HepG2 (cell line): Measurements from ENCODE around the gene STAT6. TPM values are rescaled to one million over a fixed set of nuclear protein-coding genes. Genes with fewer than 3 reads are reported as not detected.

ENCODE experiments used
- ATF1 ChIP-seq: IDR thresholded peaks from 2 replicates; pipeline ENCODE4 v1.6.1; 2016; ENCODE audit warnings: mild to moderate bottlenecking, control low read depth
- BORCS8-MEF2B ChIP-seq: sonication (generic); formaldehyde crosslinking; IDR thresholded peaks from 2 replicates; pipeline ENCODE4 v1.8.0; 2022; ENCODE audit warnings: mild to moderate bottlenecking, missing genetic modification reagents
- CEBPB ChIP-seq: IDR thresholded peaks from 2 replicates; pipeline ENCODE4 v1.6.1; 2011; ENCODE audit warnings: low read depth, low read length, improper control_type of control experiment, borderline replicate concordance
- FLYWCH1 ChIP-seq: sonication (generic); formaldehyde crosslinking; IDR thresholded peaks from 2 replicates; pipeline ENCODE4 v1.8.1; 2023; ENCODE audit warnings: mild to moderate bottlenecking, missing genetic modification reagents
- HOXA9 ChIP-seq: sonication (generic); formaldehyde crosslinking; IDR thresholded peaks from 2 replicates; pipeline ENCODE4 v1.8.1; 2022; ENCODE audit warnings: missing genetic modification reagents, mild to moderate bottlenecking, moderate library complexity, borderline replicate concordance
- KLF16 ChIP-seq, 2 experiments: sonication (generic) in 1 of 2; formaldehyde crosslinking in 1 of 2; IDR thresholded peaks; 2 replicates each; pipeline versions ENCODE4 v1.6.1 to v1.8.0; 2016 to 2023; ENCODE audit warnings: missing genetic modification reagents in 2 of 2, missing compliant biosample characterization in 1 of 2
- MYNN ChIP-seq: sonication (generic); formaldehyde crosslinking; IDR thresholded peaks from 2 replicates; pipeline ENCODE4 v1.4.0; 2020; ENCODE audit warnings: mild to moderate bottlenecking, low read depth, missing genetic modification reagents
- PAF1 ChIP-seq: IDR thresholded peaks from 2 replicates; pipeline ENCODE4 v1.6.1; 2016; ENCODE audit warnings: missing genetic modification reagents, missing compliant biosample characterization
- TSC22D2 ChIP-seq: sonication (generic); formaldehyde crosslinking; IDR thresholded peaks from 2 replicates; pipeline ENCODE4 v1.5.1; 2020; ENCODE audit warnings: missing genetic modification reagents, mild to moderate bottlenecking, borderline replicate concordance
- ZNF124 ChIP-seq: sonication (generic); formaldehyde crosslinking; IDR thresholded peaks from 2 replicates; pipeline ENCODE4 v1.4.0; 2020; ENCODE audit warnings: missing genetic modification reagents
- ZNF180 ChIP-seq: sonication (generic); formaldehyde crosslinking; IDR thresholded peaks from 2 replicates; pipeline ENCODE4 v1.4.0; 2020; ENCODE audit warnings: low read depth, missing genetic modification reagents, borderline replicate concordance
- ZNF484 ChIP-seq: sonication (generic); formaldehyde crosslinking; IDR thresholded peaks from 2 replicates; pipeline ENCODE4 v1.5.1; 2020; ENCODE audit warnings: mild to moderate bottlenecking, low read depth, missing genetic modification reagents, borderline replicate concordance
- ZNF556 ChIP-seq: sonication (generic); formaldehyde crosslinking; IDR thresholded peaks from 2 replicates; pipeline ENCODE4 v1.4.0; 2020; ENCODE audit warnings: mild to moderate bottlenecking, missing genetic modification reagents, borderline replicate concordance
- ZNF557 ChIP-seq: sonication (generic); formaldehyde crosslinking; IDR thresholded peaks from 2 replicates; pipeline ENCODE4 v1.4.0; 2020; ENCODE audit warnings: missing genetic modification reagents
- ZNF644 ChIP-seq: IDR thresholded peaks from 2 replicates; pipeline ENCODE4 v1.6.1; 2016; ENCODE audit warnings: low read depth
- ZNF672 ChIP-seq: sonication (generic); formaldehyde crosslinking; IDR thresholded peaks from 2 replicates; pipeline ENCODE4 v1.8.1; 2022; ENCODE audit warnings: missing genetic modification reagents
- ZNF788 ChIP-seq: sonication (generic); formaldehyde crosslinking; IDR thresholded peaks from 2 replicates; pipeline ENCODE4 v1.5.0; 2020; ENCODE audit warnings: mild to moderate bottlenecking, missing genetic modification reagents, borderline replicate concordance
- polyA plus RNA-seq, 8 experiments: library from polyadenylated mRNA; depleted of rRNA in 3 of 8; stranded (reverse) in 7 of 8; unstranded in 1 of 8; fragments of >200 nt; fragmentation: Illumina TruSeq in 4 of 8; extraction: Trizol in 4 of 8; gene quantifications; 2 replicates each; pipeline versions ENCODE4 v1.2.1 to v1.2.3, GENCODE V29; 2011 to 2016; ENCODE audit warnings: low read depth in 4 of 8, missing spikeins in 1 of 8, mixed read lengths in 1 of 8; ENCODE audit not compliant: insufficient read depth in 1 of 8
- total RNA-seq, 5 experiments: library from RNA; depleted of rRNA; stranded (reverse); fragments of >200 nt; fragmentation: Illumina TruSeq; extraction: Trizol; gene quantifications; 2 replicates each; pipeline ENCODE4 v1.2.3, GENCODE V29; 2016; ENCODE audit warnings: low read depth in 1 of 5
- TF ChIP-seq, protein P1 (sequence below): sonication (generic); formaldehyde crosslinking; IDR thresholded peaks from 2 replicates; pipeline ENCODE4 v1.4.0; 2020; ENCODE audit warnings: mild to moderate bottlenecking, missing genetic modification reagents
- TF ChIP-seq, protein P2 (sequence below): sonication (generic); formaldehyde crosslinking; IDR thresholded peaks from 2 replicates; pipeline ENCODE4 v1.8.0; 2022; ENCODE audit warnings: low read depth, missing genetic modification reagents

The STAT6 gene
- total and polyA plus RNA-seq, 2 of the 13 experiments (the other 11 are each of a cell fraction or from before 2014, with no cell fraction given): 28.0 to 62.2 TPM

DNA sequence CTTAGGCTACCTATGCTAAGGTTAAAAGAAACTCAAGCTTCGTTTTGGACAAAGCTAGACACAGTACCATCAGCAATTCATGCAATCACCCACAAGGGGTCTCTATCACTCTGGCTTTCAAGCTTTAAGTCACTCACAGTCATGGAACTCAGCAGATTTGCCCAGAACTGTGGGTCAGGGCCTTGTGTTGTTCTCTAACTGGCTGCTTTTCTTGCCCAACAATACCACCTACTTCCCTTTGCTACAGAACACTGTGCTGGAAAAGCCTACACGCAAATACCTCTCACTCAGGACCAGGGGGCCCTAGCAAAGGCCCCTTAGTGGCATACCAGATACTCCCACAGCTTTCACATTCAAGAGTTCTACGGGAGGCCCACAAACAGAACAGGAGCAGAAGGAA is 41.6 kb downstream of the STAT6 start (continued):
- TF ChIP-seq BORCS8-MEF2B (CRISPR knock-in tag) (no peak), ZNF672 (CRISPR knock-in tag) (no peak), ZNF180 (CRISPR knock-in tag) (no peak), TSC22D2 (CRISPR knock-in tag) (no peak), FLYWCH1 (CRISPR knock-in tag) (no peak), ZNF644 (CRISPR knock-in tag) (no peak), KLF16 (CRISPR knock-in tag; IDR thresholded peaks at IDR 0.05) (0 out of 4 replicates have a peak, but pooled peaks of 1 of the 2 experiments have one; percentile 31), CEBPB (0 out of 2 replicates have a peak, but pooled peaks have one; percentile 11), ZNF556 (CRISPR knock-in tag) (no peak), MYNN (0 out of 2 replicates have a peak, but pooled peaks have one; percentile 35), HOXA9 (CRISPR knock-in tag) (no peak), ZNF124 (0 out of 2 replicates have a peak, but pooled peaks have one; percentile 34), ZNF557 (CRISPR knock-in tag) (no peak), ZNF484 (no peak), ATF1 (no peak), PAF1 (CRISPR knock-in tag) (no peak), ZNF788 (CRISPR knock-in tag) (no peak)
- TF ChIP-seq, protein P1, sequence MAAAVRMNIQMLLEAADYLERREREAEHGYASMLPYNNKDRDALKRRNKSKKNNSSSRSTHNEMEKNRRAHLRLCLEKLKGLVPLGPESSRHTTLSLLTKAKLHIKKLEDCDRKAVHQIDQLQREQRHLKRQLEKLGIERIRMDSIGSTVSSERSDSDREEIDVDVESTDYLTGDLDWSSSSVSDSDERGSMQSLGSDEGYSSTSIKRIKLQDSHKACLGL (CRISPR knock-in tag): no peak
- TF ChIP-seq, protein P2, sequence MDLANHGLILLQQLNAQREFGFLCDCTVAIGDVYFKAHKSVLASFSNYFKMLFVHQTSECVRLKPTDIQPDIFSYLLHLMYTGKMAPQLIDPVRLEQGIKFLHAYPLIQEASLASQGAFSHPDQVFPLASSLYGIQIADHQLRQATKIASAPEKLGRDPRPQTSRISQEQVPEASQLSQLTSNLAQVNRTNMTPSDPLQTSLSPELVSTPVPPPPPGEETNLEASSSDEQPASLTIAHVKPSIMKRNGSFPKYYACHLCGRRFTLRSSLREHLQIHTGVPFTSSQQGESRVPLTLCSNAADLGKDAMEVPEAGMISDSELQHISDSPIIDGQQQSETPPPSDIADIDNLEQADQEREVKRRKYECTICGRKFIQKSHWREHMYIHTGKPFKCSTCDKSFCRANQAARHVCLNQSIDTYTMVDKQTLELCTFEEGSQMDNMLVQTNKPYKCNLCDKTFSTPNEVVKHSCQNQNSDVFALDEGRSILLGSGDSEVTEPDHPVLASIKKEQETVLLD (CRISPR knock-in tag): no peak
